CD4-positive, alpha-beta T cell treated with Interleukin-2 at 100 ng/mL for 4 hours (primary cell): ENCODE measurements around the gene DHX35.
"Not testable (repeated sequence)": the region's sequence is repeated elsewhere in the genome, so short reads cannot be mapped to it uniquely, and the experiment has no call there.

Experiments used
- DNase-seq: peaks from one replicate; pipeline ENCODE4 v3.0.0-alpha.2; 2020; ENCODE audit warnings: low spot score

DHX35 gene

DNA sequence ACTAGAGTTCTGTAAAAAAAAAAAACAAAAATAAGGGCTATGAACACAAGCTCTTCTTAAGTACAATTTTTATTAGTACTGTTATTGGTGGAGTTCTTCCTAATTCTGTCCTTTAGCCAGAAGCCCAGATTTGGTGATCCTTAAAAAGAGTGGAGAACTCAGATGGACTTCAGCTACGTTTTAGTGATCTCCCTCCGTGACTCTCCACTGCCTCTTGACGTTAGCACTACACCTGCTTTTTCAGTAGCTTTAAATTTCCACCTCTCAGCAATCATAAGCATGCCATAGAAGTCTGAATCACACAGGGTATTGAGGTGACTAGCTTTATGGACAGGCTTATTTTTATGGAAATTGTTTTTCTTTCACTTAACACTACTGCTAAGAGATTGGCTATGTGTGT, 17.7 kb downstream of the DHX35 start:
- no peak for DNase-seq

DNA sequence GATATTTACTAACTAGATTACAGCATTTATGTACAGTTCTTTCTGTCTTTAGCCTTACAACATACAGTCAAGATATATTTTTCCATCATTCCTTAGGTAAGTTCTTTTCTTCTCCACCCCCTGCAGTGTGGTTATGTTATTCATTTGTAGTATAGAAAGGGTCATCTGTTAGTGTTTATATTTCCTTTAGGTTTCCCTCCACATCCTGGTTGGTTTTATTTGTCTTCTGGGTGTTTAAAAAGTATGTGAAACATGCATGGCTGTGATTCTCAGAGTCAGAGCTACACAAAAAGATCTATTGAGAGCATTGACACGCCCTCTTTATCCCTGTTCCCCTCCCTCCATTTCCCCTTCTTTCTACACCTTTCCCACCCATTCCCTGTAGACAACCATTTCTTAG, 20.1 kb downstream of the DHX35 start:
- no peak for DNase-seq

DNA sequence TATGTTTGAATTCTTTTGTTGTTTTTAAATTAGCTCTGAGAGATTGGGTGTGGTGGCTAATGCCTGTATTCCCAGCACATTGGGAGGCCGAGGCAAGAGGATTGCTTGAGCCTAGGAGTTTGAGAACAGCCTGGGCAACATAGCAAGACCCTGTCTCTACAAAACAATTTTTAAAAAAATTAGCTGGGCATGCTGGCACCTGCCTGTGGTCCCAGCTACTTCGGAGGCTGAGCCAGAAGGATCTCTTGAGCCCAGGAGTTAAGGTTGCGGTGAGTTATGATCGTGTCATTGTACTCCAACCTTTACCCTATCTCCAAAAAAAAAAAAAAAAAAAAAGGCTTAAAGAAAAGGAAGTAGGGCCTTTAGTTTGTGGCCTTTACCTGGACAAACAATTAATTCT, 22.9 kb downstream of the DHX35 start:
- DNase-seq, result no peak

DNA sequence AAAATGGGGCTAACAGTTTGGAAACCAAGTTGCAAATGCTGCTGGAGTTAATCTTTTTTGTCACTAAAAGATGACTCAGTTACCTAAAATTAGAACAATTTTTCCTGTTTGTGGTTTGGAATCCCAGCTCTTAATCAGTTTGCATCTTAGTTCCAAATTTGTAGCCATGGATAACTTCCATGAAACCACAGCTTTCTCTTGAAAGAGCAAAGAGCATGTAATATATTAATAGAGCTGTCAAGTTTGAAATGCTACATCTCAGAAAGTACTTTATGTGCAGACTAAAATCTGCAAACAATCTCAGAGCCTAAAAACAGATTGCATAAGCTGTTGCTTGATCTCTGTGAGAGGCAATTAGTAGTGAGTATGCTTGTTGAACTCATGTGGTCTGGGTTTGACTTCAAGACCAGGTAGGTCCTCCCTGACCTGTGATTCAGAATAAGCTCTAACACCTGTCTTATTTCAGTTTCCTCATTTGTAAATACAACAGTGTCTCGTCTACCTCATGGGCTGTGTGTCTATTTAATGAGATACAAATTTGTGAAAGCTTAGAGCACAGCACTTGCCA, 23.5 kb downstream of the DHX35 start:
- DNase-seq, result no peak

DNA sequence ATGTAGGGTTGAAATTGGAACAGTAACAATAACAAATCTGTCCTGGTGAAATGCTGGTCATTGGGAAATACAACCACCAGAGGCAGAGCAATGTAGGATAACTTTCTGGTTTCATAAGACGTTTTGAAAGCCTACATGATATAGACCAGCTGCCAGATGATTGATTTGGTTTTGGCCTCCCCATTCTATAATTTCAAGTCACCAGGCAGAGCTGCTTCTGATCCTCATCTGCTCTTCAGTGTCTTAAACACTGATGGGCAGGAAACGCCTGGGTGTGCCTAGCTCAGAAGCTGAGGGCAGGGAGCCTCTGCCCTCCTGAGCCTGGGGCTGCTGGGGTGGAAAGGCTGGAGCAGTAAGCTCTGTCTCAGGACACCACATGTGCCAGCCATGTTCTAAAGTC, 24.5 kb downstream of the DHX35 start:
- no peak for DNase-seq

DNA sequence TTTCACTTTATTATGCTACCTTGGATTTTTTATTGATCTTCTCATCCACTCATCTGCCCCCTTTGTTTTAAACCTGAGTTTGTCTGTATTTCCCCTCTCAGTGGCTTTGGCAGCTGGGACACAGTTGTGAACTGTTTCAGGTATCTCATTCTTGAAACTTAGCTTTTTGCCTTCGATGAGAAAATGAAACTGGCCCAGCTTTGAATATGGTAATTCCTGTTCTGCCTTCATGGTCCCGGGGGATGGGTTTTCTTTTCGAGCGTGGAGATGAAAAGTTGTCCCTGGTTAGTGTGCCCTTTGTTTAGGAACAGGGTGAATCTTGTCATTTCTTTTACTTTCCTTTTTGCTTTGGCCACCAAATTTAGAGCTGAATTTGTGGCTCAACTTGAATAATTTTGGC, 25.6 kb downstream of the DHX35 start:
- DNase-seq, result no peak

DNA sequence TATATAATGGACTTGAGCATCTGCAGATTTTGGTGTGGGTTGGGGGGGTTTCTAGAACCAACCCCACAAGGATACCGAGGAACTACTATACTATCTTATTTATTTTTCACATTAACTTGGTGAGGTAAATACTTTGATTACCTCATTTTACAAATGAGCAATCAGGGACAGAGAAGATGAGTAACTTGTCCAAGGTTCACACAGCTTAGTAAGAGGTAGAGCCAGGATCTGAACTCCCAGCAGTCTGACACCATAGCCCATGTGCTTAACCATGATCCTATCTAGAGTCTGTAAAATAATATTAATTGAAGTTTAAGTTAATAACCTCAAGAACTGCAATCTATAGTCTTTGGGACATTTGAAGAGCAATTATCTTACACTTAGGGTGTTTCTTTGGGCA, 28.6 kb downstream of the DHX35 start:
- no peak for DNase-seq

DNA sequence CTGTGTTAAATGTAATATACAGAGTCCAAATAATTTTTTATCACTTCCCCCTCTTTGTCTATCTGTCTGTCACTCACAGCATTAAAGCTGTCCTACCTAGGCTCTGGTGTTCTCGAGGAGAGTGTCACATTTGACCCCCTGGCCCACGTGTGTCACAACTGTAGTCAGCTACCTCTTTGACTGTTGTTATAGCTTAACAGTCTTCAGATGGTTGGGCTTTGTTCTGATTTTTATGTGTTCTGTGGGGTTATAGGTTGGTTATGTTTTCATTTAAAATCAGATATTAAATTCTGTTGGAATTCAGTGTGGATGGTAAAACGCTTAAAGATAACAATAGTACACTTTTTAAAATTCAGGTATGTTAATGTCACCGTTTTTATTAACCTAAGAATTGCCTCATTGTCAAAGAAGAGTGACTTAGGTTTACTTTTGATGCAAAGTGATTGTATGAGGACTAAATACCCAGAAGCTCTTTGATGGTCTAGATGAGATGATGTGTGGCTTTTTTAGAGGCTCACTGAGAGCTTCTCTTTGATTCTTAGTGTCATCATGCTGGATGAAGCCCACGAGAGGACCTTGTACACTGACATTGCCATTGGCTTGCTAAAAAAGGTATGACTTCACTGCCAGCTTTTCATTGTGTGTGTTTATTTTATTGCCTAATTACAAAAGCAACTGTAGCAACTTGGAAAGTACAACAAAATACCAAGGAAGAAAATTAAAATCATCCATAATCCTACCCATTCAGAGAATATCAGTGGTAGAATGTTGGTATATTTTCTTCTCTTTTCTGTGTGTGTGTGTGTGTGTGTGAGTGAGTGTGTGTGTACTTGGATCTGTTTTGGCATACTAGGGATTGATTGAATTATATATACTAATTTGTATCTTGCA, 29.9 kb downstream of the DHX35 start:
- no peak for DNase-seq

DNA sequence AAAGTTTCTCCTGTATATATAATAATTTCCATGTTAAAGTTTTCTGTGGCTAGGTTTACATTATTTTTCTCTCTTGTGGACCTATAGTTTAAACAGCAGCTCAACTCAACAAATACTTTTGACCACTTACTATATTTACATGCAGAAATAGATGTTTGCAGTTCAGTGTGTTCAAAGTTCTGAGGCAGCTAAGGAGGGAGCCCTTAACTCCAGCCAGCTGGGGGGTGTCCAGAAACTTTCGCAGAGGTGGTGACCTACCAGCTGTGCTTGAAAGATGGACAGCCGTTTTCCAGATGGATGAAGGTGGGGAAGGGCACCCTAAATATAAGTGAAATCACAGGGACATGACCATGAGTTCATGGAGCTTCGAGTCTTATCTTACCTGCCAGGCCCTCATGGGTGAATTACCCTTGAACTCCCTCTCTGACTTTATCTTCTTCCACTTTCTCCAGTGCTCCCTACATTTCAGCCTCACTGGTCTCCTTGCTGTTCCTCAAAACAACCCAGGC, 33.4 kb downstream of the DHX35 start:
- DNase-seq, result no peak

DNA sequence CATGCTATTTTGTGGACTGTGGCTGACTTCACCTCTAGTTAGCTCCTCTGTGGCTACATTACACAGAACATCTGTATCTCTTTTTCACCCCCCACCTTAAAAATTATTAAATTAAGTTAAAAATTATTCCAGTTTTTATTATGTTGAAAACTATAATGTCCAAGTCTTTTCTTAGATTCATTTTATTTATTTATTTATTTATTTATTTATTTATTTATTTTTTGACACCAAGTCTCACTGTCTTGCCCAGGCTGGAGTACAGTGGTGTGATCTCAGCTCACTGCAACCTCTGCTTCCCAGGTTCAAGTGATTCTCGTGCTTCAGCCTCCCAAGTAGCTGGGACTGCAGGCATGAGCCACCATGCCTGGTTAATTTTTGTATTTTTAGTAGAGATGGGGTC, 34.7 kb downstream of the DHX35 start:
- not testable (repeated sequence) for DNase-seq

DNA sequence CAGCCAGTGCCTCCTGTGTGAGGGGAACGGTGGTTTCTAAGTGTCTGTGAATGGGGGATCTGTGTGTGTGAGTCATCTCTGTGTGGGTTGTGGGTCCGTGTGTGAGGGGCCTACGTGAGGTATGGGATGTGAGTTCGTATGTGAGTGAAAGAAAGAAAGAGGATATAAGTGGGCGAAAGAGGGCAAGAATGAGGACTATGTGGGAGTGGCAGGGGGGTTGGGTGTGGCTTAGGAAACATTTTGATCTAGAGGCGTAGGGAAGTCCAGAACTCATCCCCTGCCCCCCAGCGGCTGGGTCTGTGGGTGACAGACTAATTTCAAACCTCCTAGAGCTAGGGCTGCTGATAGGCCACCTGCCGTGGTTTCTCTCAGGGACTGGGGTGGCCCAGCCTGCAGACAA, 35.5 kb downstream of the DHX35 start:
- no peak for DNase-seq

DNA sequence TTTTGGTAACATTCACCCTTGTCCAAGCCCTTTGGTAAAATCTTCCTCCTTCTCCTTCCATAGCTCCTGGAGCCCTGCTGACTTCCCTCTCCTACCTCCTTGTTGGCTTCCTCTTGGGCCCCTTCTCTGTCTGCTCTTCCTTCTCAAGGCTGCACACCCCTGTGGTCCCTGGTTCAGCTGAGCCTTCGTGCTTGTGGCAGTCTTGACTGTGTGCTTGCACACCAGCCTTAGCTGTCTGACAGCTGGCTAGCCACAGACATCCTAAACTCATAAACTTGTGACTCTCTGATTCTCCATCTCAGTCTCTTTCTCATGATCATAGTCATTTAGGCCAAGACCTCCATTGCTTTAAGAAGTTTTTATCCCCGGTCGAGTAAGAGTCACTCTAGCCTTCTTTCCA, 37.1 kb downstream of the DHX35 start:
- DNase-seq, result no peak

DNA sequence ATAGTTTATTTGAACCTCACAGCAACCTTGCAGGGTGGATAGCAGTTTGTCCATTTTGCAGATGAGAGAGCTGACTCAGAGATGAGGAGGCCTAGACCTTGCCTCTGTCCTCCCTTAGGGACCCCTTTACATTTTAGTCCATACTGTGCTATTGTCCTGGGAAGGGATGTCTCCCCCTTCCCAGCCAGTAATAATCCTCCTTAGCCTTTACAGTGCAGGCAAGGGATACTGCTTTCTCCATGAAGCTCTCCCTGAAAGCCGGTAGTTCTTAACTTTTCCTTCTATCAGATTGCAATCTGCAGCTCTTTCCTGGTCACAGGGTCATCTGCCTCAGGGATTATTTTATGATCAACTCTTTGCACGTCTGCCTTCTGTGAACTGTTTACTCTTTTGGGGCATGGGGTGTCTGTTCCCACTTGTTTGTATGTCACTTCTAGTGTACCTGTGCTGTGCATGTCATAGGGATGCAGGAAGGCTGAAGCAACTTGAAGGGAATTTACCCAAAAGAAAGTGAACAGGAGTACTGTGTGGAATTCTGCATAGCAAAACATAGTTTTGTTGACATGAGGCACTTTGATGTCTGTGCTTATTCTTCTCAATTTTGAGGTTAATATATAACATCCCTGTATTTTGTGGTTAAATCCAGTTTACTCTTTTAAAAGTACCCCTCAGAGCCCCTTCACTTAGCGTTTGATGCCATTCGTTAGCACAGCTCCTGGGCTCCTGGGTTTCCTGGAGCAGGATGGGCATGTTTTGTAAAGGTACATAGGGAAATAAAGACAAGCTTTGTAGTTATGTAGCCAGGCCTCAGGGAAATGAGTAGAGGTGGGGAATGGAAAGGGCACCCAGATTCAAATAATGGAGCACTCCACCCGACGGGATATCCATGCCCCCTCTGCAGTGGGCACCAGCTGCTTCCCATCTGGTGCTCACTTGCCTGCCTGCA, 38.1 kb downstream of the DHX35 start:
- no peak for DNase-seq

DNA sequence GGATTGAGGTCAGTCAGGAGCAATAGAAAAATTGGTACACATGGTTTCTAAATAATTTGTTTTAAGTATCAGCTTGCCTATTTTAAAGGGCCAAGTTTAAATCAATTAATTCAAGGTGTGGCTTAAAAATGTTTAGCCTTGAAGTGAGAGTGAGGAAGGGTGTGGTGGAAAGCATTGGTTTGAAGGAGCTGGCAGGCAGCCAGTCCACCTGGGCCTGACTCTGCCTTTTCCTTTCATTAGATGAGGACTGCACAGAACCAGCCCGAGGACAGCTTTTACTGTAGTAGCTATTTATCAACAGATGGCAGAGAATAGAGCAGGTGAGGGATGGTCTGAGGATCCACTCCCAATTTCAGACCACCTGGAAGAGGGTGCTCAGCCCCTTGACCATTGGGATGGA, 42.4 kb downstream of the DHX35 start:
- DNase-seq, result peak; percentile 30

DNA sequence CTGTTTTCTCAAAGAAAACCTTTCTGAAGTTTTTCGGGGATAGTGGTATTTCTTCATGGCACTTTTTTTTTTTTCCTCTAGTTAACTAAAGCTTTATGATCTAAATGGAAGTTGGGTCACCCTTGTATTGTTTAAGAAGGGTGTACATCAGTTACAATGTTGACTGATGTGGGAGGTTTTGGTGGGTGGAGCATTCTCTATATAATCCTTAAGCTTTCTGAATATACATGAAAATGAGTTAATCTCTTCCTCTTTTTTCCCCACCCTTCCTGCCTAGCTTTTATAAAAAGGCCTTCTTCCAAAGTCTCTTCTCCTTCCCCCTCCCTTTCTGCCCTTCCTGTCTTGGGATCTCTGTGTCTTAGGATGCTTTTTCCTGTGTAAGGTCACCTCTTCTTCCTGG, 47.2 kb downstream of the DHX35 start:
- no peak for DNase-seq

DNA sequence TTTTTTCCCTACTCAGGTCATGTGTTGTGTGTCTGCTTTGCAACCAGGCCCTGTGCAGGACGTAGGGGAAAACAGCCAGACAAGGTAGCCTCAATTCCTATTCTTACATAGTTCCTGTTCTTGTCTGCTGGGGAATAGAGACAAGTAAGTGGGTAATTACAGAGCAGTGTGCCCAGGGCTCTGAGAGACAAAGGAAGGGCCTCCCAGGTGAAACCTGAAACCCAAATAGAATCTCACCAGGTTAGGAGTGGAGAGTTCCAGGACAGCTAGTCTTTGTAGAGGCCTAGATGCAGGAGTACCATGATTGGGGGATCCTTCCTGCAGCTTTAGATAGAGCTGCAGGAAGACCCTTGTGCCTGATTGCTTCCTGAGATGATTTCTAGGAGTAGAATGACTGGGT, 48.4 kb downstream of the DHX35 start:
- DNase-seq, result no peak

DNA sequence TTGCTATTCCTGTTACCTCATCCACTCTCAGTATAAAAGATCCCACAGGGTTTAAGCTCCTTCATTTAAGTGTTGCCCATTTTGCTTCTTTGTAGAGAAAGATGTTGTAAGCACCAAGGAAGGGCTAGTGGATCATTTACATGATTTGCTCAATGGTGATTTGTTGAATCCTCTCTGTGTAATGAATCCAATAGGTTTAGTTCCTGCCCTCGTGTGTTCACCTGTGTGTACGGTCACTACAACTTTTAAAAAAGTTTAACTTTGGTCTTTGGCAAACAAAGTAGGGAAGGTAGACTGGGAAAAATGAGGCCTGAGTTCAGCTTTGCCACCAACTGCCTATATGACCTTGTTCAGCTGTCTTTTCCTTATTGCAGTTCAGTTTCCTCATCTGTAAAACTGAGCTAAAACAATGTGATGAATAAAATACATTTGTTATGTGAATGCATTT, 51.5 kb downstream of the DHX35 start:
- no peak for DNase-seq

DNA sequence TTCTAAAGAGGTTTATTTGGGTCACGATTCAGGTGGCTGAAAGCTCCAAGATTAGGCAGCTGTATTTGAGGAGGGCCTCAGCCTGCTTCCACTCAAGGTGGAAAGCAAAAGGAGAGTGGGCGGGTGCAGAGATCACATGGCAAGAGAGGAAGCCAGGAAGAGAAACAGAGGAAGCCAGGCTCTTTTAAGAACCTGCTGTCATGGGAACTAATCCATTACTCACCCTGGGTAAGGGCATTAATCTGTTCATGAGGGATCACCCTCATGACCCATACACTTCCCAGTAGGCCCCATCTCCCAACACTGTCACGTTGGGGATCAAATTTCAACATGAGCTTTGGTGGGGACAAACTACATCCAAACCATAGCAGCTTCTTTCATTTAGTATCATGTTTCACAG, 53.9 kb downstream of the DHX35 start:
- DNase-seq, result no peak

DNA sequence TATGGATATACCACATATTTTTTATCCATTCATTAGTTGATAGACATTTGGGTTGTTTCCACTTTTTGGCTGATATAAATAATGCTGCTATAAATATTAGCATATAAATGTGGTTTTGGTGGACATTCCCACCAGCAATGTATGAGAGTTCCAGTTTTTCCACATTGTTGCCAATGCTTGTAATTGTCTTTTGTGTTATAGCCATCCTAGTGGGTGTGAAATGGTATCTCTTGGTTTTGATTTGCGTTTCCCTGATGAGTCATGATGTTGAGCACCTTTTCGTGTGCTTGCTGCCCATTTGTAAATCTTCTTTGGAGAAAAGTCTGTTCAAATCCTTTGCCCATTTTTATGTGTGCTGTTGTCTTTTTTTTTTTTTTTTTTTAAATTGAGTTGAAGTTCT, 54.4 kb downstream of the DHX35 start:
- no peak for DNase-seq

DNA sequence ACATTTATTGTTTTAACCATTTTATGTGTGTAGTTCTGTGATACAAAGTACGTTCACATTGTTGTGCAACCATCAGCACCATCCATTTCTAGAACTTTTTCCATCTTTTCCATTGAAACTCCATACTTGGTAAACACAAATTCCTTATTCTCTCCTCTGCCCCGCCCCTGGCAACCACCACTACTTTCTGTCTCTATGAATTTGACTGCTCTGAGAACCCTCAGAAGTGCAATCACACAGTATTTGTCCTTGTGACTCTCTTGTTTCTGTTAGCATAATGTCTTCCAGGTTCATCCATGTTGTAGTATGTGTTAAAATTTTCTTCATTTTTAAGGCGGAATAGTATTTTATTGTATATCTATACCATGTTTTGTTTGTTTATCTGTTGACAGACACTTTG, 56.9 kb downstream of the DHX35 start:
- no peak for DNase-seq

DNA sequence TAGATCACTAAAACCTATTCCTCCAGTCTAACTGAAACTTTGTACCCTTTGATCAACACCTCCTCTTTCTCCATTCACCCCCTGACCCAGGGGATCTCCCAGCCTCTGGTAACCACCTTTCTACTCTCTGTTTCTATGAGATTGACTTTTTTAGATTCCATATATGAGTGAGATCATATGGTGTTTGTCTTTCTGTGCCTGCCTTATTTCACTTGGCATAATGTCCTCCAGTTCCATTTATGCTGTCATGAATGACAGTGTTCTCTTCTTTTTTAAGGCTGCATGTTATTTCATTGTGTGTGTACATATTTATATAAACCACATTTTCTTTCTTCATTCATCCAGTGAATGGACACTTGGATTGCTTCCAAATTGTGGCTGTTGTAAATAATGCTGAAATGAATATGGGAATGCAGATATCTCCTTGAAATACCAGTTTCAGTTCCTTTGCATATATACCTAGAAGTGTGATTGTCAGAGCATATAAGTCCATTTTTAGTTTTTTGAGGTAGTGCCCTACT, 57.7 kb downstream of the DHX35 start:
- no peak for DNase-seq

DNA sequence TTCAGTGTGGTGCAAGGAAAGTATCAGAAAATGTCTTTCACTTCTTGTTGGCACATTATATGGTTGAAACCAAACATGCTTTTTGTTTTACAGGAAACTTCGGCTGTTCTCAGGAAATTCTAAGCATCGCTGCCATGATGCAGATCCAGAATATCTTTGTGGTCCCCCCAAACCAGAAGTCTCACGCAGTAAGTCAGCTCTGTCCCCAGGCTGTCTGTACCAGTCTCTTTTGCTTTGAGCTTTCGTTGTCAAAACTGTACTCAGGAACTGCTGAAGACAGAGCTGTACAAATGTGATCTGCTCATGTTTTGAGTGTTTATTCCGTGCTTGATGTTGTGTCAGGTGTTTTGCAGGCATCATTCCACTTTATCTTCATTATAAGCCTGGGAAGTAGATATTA, 59.6 kb downstream of the DHX35 start:
- no peak for DNase-seq
